HepG2 (cell line): ENCODE data around the gene MUCL3. TPM values are rescaled to one million over a fixed set of nuclear protein-coding genes. Genes with fewer than 3 reads are reported as not detected.

Source experiments
- CENPT ChIP-seq: sonication (generic); formaldehyde crosslinking; IDR thresholded peaks from 2 replicates; pipeline ENCODE4 v1.8.0; 2022; ENCODE audit warnings: low read depth, mild to moderate bottlenecking, moderate library complexity, missing genetic modification reagents
- ELF4 ChIP-seq: sonication (generic); formaldehyde crosslinking; IDR thresholded peaks from 2 replicates; pipeline ENCODE4 v1.5.0; 2020; ENCODE audit warnings: missing genetic modification reagents, mild to moderate bottlenecking, moderate library complexity, borderline replicate concordance
- ELK4 ChIP-seq: sonication (generic); formaldehyde crosslinking; IDR thresholded peaks from 2 replicates; pipeline ENCODE4 v1.9.0; 2021; ENCODE audit warnings: missing genetic modification reagents, borderline replicate concordance
- GATA4 ChIP-seq: sonication (generic); IDR thresholded peaks from 2 replicates; pipeline ENCODE4 v1.6.1; 2016; ENCODE audit warnings: antibody characterized with exemption, low read depth, borderline replicate concordance
- HES4 ChIP-seq: sonication (generic); formaldehyde crosslinking; IDR thresholded peaks from 2 replicates; pipeline ENCODE4 v1.9.0; 2021; ENCODE audit warnings: mild to moderate bottlenecking, missing genetic modification reagents, borderline replicate concordance
- IKZF5 ChIP-seq: IDR thresholded peaks from 2 replicates; pipeline ENCODE4 v1.6.1; 2018; ENCODE audit warnings: missing genetic modification reagents, mild to moderate bottlenecking, missing compliant biosample characterization
- KLF9 ChIP-seq: IDR thresholded peaks from 2 replicates; pipeline ENCODE4 v1.6.1; 2016; ENCODE audit warnings: low read depth
- MEIS2 ChIP-seq: sonication (generic); formaldehyde crosslinking; IDR thresholded peaks from 2 replicates; pipeline ENCODE4 v1.9.0; 2021; ENCODE audit warnings: mild to moderate bottlenecking, missing genetic modification reagents
- MXD4 ChIP-seq: IDR thresholded peaks from 2 replicates; pipeline ENCODE4 v1.6.1; 2016; ENCODE audit warnings: mild to moderate bottlenecking, missing biosample characterization, missing genetic modification reagents
- PBX2 ChIP-seq: IDR thresholded peaks from 2 replicates; pipeline ENCODE4 v1.6.1; 2016; ENCODE audit warnings: control low read depth
- PHF8 ChIP-seq: sonication (generic); formaldehyde crosslinking; IDR thresholded peaks from 2 replicates; pipeline ENCODE4 v1.5.0; 2020; ENCODE audit warnings: missing genetic modification reagents
- POLR2A ChIP-seq, 2 experiments: IDR thresholded peaks; 2 replicates each; pipeline ENCODE4 v1.6.1; 2011; ENCODE audit warnings: low read depth in 2 of 2, low read length in 2 of 2, mild to moderate bottlenecking in 1 of 2, moderate library complexity in 1 of 2; ENCODE audit not compliant: insufficient read depth in 1 of 2
- RCOR2 ChIP-seq: IDR thresholded peaks from 2 replicates; pipeline ENCODE4 v1.6.1; 2016; ENCODE audit warnings: missing biosample characterization, missing genetic modification reagents
- STAT5B ChIP-seq: sonication (generic); formaldehyde crosslinking; IDR thresholded peaks from 2 replicates; pipeline ENCODE4 v1.4.0; 2020; ENCODE audit warnings: missing genetic modification reagents
- TBX2 ChIP-seq: sonication (generic); formaldehyde crosslinking; IDR thresholded peaks from 2 replicates; pipeline ENCODE4 v1.5.0; 2020; ENCODE audit warnings: missing genetic modification reagents, mild to moderate bottlenecking, borderline replicate concordance
- TCF12 ChIP-seq, 2 experiments: fragments of 450-650 bp in 1 of 2; sonication (generic) in 1 of 2; formaldehyde crosslinking in 1 of 2; IDR thresholded peaks; 2 replicates each; pipeline versions ENCODE4 v1.6.1 to v1.8.0; 2017 to 2022; ENCODE audit warnings: antibody characterized with exemption in 1 of 2, mild to moderate bottlenecking in 1 of 2, missing genetic modification reagents in 1 of 2, moderate library complexity in 1 of 2
- TP53 ChIP-seq: sonication (generic); formaldehyde crosslinking; conservative IDR thresholded peaks from 2 replicates; pipeline ENCODE4 v1.4.0; 2020; ENCODE audit warnings: missing genetic modification reagents
- ZFP1 ChIP-seq: IDR thresholded peaks from 2 replicates; pipeline ENCODE4 v1.6.1; 2016
- ZNF383 ChIP-seq: sonication (generic); formaldehyde crosslinking; IDR thresholded peaks from 2 replicates; pipeline ENCODE4 v1.4.0; 2020; ENCODE audit warnings: missing genetic modification reagents, mild to moderate bottlenecking, borderline replicate concordance
- ZNF580 ChIP-seq: IDR thresholded peaks from 2 replicates; pipeline ENCODE4 v1.6.1; 2016; ENCODE audit warnings: low read depth, borderline replicate concordance
- ZNF597 ChIP-seq: sonication (generic); formaldehyde crosslinking; IDR thresholded peaks from 2 replicates; pipeline ENCODE4 v1.5.0; 2020; ENCODE audit warnings: missing genetic modification reagents
- ZNF639 ChIP-seq: conservative IDR thresholded peaks from 2 replicates; pipeline ENCODE4 v1.6.1; 2018; ENCODE audit warnings: missing genetic modification reagents
- ZNF772 ChIP-seq: sonication (generic); formaldehyde crosslinking; IDR thresholded peaks from 2 replicates; pipeline ENCODE4 v1.5.0; 2020; ENCODE audit warnings: mild to moderate bottlenecking, missing genetic modification reagents
- ZNF777 ChIP-seq: sonication (generic); formaldehyde crosslinking; IDR thresholded peaks from 2 replicates; pipeline ENCODE4 v1.4.0; 2020; ENCODE audit warnings: missing genetic modification reagents
- polyA plus RNA-seq, 8 experiments: library from polyadenylated mRNA; depleted of rRNA in 3 of 8; stranded (reverse) in 7 of 8; unstranded in 1 of 8; fragments of >200 nt; fragmentation: Illumina TruSeq in 4 of 8; extraction: Trizol in 4 of 8; gene quantifications; 2 replicates each; pipeline versions ENCODE4 v1.2.1 to v1.2.3, GENCODE V29; 2011 to 2016; ENCODE audit warnings: low read depth in 4 of 8, missing spikeins in 1 of 8, mixed read lengths in 1 of 8; ENCODE audit not compliant: insufficient read depth in 1 of 8
- total RNA-seq, 5 experiments: library from RNA; depleted of rRNA; stranded (reverse); fragments of >200 nt; fragmentation: Illumina TruSeq; extraction: Trizol; gene quantifications; 2 replicates each; pipeline ENCODE4 v1.2.3, GENCODE V29; 2016; ENCODE audit warnings: low read depth in 1 of 5

MUCL3 gene
- total and polyA plus RNA-seq, 2 of the 13 experiments (the other 11 are each of a cell fraction or from before 2014, with no cell fraction given), result not detected

GRCh38 chr6:30914076-30914853 is 26.5 kb upstream of the MUCL3 start, which contains the start of gene VARS2 (continued):
- peak; percentile 98 for TF ChIP-seq ZNF772 (CRISPR knock-in tag)
- TF ChIP-seq ZNF639 (CRISPR knock-in tag), result peak; percentile 87
- TF ChIP-seq ELK4, result no peak
- peak; percentile 98; the same call in 1 of the 2 replicates for TF ChIP-seq ZNF580 (CRISPR knock-in tag)
- peak; percentile 92 for TF ChIP-seq MXD4 (CRISPR knock-in tag)
- TF ChIP-seq TBX2 (CRISPR knock-in tag), result peak; percentile 93
- TF ChIP-seq ZNF597, result 0 out of 2 replicates have a peak, but pooled peaks have one; percentile 66
- 0 out of 2 replicates have a peak, but pooled peaks have one; percentile 52 for TF ChIP-seq KLF9
- TF ChIP-seq ZNF777 (CRISPR knock-in tag), result peak; percentile 73
- TF ChIP-seq TP53 (CRISPR knock-in tag), result peak; percentile 85
- peak; percentile 91 for TF ChIP-seq MEIS2
- TF ChIP-seq ELF4, result peak; percentile 85
- TF ChIP-seq RCOR2 (CRISPR knock-in tag), result 0 out of 2 replicates have a peak, but pooled peaks have one; percentile 33
- peak; percentile 61; the same call in 1 of the 2 replicates for TF ChIP-seq GATA4
- peak; percentile 85; the same call in 1 of the 2 replicates for TF ChIP-seq STAT5B (CRISPR knock-in tag)
- TF ChIP-seq PHF8 (CRISPR knock-in tag), result peak; percentile 98
- TF ChIP-seq CENPT (CRISPR knock-in tag), result peak; percentile 87
- TF ChIP-seq ZNF383 (CRISPR knock-in tag), result no peak
- TF ChIP-seq TCF12 (IDR thresholded peaks at IDR 0.05), result no peak
- peak; percentile 96 for TF ChIP-seq TCF12 (CRISPR knock-in tag; IDR thresholded peaks at IDR 0.05)
- TF ChIP-seq ZFP1 (CRISPR knock-in tag), result peak; percentile 79; the same call in 1 of the 2 replicates
- TF ChIP-seq PBX2 (CRISPR knock-in tag), result no peak
- peak; percentile 90; the same call in 1 of the 2 replicates for TF ChIP-seq IKZF5 (CRISPR knock-in tag)
- peak; percentile 85 to 89 for TF ChIP-seq POLR2A (IDR thresholded peaks at IDR 0.05; ENCODE audit: insufficient read depth in 1 of 2, low read depth in 2 of 2, low read length in 2 of 2)
- TF ChIP-seq HES4 (CRISPR knock-in tag), result peak; percentile 53
